ENCODE results near the gene FKBP8. TPM values are rescaled to one million over a fixed set of nuclear protein-coding genes. Genes with fewer than 3 reads are reported as not detected.
A peak's percentile ranks its signal among the peaks of the same experiment; 100 is the strongest.

Gene FKBP8
- total and polyA plus RNA-seq, 4 donors: 59.1 to 225 (median 101) TPM

GRCh38 chr19:18591735-18592385 is 48.5 kb upstream of the FKBP8 start (continued):
- TF ChIP-seq ZBTB33 (IDR thresholded peaks at IDR 0.05) (no peak), SP1 (IDR thresholded peaks at IDR 0.05) (no peak), GABPA (IDR thresholded peaks at IDR 0.05 in 1 of 2, conservative IDR thresholded peaks at IDR 0.05 in 1 of 2) (no peak), CTCF (IDR thresholded peaks at IDR 0.05; ENCODE audit: low read depth, low read length, missing input control) (no peak)

- H3K27ac ChIP-seq (ENCODE audit: low read depth in 1 of 2, low read length in 2 of 2): no peak overlapping the region
- no peak overlapping the region for H3K4me3 ChIP-seq (ENCODE audit: low read depth in 1 of 3, low read length in 3 of 3)
- no peaks in the 10 kb centered on the region for H3K9me3 ChIP-seq (ENCODE audit: control insufficient read depth in 4 of 4, low read length in 3 of 4)
- peaks cover 11 to 24% (median 20%) of the 10 kb centered on the region in 4 donors for H3K4me1 ChIP-seq (ENCODE audit: control insufficient read depth in 4 of 4, insufficient read depth in 4 of 4, low read length in 3 of 4)
- no peak overlapping the region for H3K9ac ChIP-seq (ENCODE audit: low read depth in 1 of 2, low read length in 2 of 2)
- 89% methylated on average over 40 of the region's 40 CpGs for WGBS
- TF ChIP-seq RXRA (IDR thresholded peaks at IDR 0.05): no peak
- no peak for TF ChIP-seq NR2F2 (IDR thresholded peaks at IDR 0.05)
- peak; percentile 57 for DNase-seq (ENCODE audit: low spot score)
- peaks cover 0 to 3% (median 1%) of the 10 kb centered on the region in 4 donors for H3K36me3 ChIP-seq (ENCODE audit: control insufficient read depth in 4 of 4, insufficient read depth in 3 of 4, low read depth in 1 of 4, low read length in 3 of 4)
- peaks cover 0 to 5% (median under 1%) of the 10 kb centered on the region in 4 donors for H3K27me3 ChIP-seq (ENCODE audit: control insufficient read depth in 4 of 4, insufficient read depth in 4 of 4, low read length in 3 of 4)
Measured at GRCh38 chr19:18590273-18591272, 47.2 kb upstream of the FKBP8 start.

- WGBS: 22% methylated on average over 52 of the region's 52 CpGs
- H3K9me3 ChIP-seq (ENCODE audit: control insufficient read depth in 4 of 4, low read length in 3 of 4): no peaks in the 10 kb centered on the region
- peaks cover 8 to 21% (median 17%) of the 10 kb centered on the region in 4 donors for H3K4me1 ChIP-seq (ENCODE audit: control insufficient read depth in 4 of 4, insufficient read depth in 4 of 4, low read length in 3 of 4)
- peak overlapping the region in 1 of 2 donors; percentile 33 for H3K9ac ChIP-seq (ENCODE audit: low read depth in 1 of 2, low read length in 2 of 2)
- peak; percentile 69 for DNase-seq (ENCODE audit: low spot score)
- H3K36me3 ChIP-seq (ENCODE audit: control insufficient read depth in 4 of 4, insufficient read depth in 3 of 4, low read depth in 1 of 4, low read length in 3 of 4): peaks cover 0 to 3% (median 1%) of the 10 kb centered on the region in 4 donors
- TF ChIP-seq RAD21 (IDR thresholded peaks at IDR 0.05) (no peak), REST (IDR thresholded peaks at IDR 0.05) (no peak), RXRA (IDR thresholded peaks at IDR 0.05) (no peak), SP1 (IDR thresholded peaks at IDR 0.05) (peak; percentile 17), CTCF (IDR thresholded peaks at IDR 0.05; ENCODE audit: low read depth, low read length, missing input control) (peak; percentile 29), GABPA (IDR thresholded peaks at IDR 0.05 in 1 of 2, conservative IDR thresholded peaks at IDR 0.05 in 1 of 2) (no peak)
- H3K27me3 ChIP-seq (ENCODE audit: control insufficient read depth in 4 of 4, insufficient read depth in 4 of 4, low read length in 3 of 4): no peaks in the 10 kb centered on the region
- peak overlapping the region; percentile 72 to 83 (median 78) for H3K4me3 ChIP-seq (ENCODE audit: low read depth in 1 of 3, low read length in 3 of 3)
- H3K27ac ChIP-seq (ENCODE audit: low read depth in 1 of 2, low read length in 2 of 2): peak overlapping the region; percentile 74 to 84
Measured at GRCh38 chr19:18589380-18590272, 46.3 kb upstream of the FKBP8 start.
